Trophoblast cell (in vitro differentiated cells and primary cell): ENCODE measurements around the gene PHF14.
A peak's percentile ranks its signal among the peaks of the same experiment; 100 is the strongest.

Experiments used
- DNase-seq, 2 donors: peaks; one replicate each; pipeline ENCODE4 v3.0.0-alpha.2; 2016
- H2AFZ ChIP-seq: 2 replicates; pipeline ENCODE4 v1.6.1; 2013; ENCODE audit warnings: low read length, moderate library complexity, mild to moderate bottlenecking; ENCODE audit not compliant: insufficient read depth, poor library complexity
- H2AK5ac ChIP-seq: 2 replicates; pipeline ENCODE4 v1.6.1; 2013; ENCODE audit warnings: mild to moderate bottlenecking, low read length
- H2BK120ac ChIP-seq: 2 replicates; pipeline ENCODE4 v1.6.1; 2013; ENCODE audit warnings: low read length, mild to moderate bottlenecking, moderate library complexity; ENCODE audit not compliant: insufficient read depth, poor library complexity
- H2BK12ac ChIP-seq: 2 replicates; pipeline ENCODE4 v1.6.1; 2013; ENCODE audit warnings: mild to moderate bottlenecking, low read length, moderate library complexity
- H2BK5ac ChIP-seq: 2 replicates; pipeline ENCODE4 v1.6.1; 2013; ENCODE audit warnings: low read length, low read depth, moderate library complexity, mild to moderate bottlenecking; ENCODE audit not compliant: poor library complexity
- H3K14ac ChIP-seq: 2 replicates; pipeline ENCODE4 v1.6.1; 2013; ENCODE audit warnings: mild to moderate bottlenecking, low read length
- H3K18ac ChIP-seq: 2 replicates; pipeline ENCODE4 v1.6.1; 2013; ENCODE audit warnings: mild to moderate bottlenecking, low read length
- H3K23ac ChIP-seq: 2 replicates; pipeline ENCODE4 v1.6.1; 2013; ENCODE audit warnings: low read length
- H3K27ac ChIP-seq: 2 replicates; pipeline ENCODE4 v1.5.1; 2013; ENCODE audit warnings: low read depth, mild to moderate bottlenecking, inconsistent platforms, low read length, moderate library complexity
- H3K27me3 ChIP-seq: 2 replicates; pipeline ENCODE4 v1.6.1; 2013; ENCODE audit warnings: inconsistent platforms, mild to moderate bottlenecking, low read length, moderate library complexity; ENCODE audit not compliant: insufficient read depth
- H3K36me3 ChIP-seq, 2 experiments: 1 replicate in 1 of 2; 2 replicates in 1 of 2; pipeline ENCODE4 v1.6.1; 2013; ENCODE audit warnings: low read length in 2 of 2, mild to moderate bottlenecking in 2 of 2, moderate library complexity in 1 of 2; ENCODE audit not compliant: insufficient read depth in 2 of 2, control insufficient read depth in 1 of 2
- H3K4ac ChIP-seq: 2 replicates; pipeline ENCODE4 v1.6.1; 2013; ENCODE audit warnings: low read depth, mild to moderate bottlenecking, low read length, moderate library complexity
- H3K4me1 ChIP-seq, 2 experiments: 1 replicate in 1 of 2; 2 replicates in 1 of 2; pipeline ENCODE4 v1.6.1; 2013; ENCODE audit warnings: low read length in 2 of 2, mild to moderate bottlenecking in 2 of 2, moderate library complexity in 1 of 2; ENCODE audit not compliant: insufficient read depth in 2 of 2, control insufficient read depth in 1 of 2
- H3K4me2 ChIP-seq: 2 replicates; pipeline ENCODE4 v1.6.1; 2013; ENCODE audit warnings: inconsistent platforms, mild to moderate bottlenecking, low read length, moderate library complexity
- H3K4me3 ChIP-seq: 2 replicates; pipeline ENCODE4 v1.5.1; 2013; ENCODE audit warnings: mild to moderate bottlenecking, low read depth, low read length, inconsistent platforms
- H3K79me1 ChIP-seq: one replicate; pipeline ENCODE4 v1.6.1; 2013; ENCODE audit warnings: low read length
- H3K79me2 ChIP-seq: 2 replicates; pipeline ENCODE4 v1.6.1; 2013; ENCODE audit warnings: low read length, mild to moderate bottlenecking; ENCODE audit not compliant: control insufficient read depth, insufficient read depth, poor library complexity
- H3K9ac ChIP-seq: 2 replicates; pipeline ENCODE4 v1.6.1; 2013; ENCODE audit warnings: mild to moderate bottlenecking, low read length
- H3K9me3 ChIP-seq: 2 replicates; pipeline ENCODE4 v1.6.1; 2013; ENCODE audit warnings: low read depth, mild to moderate bottlenecking, control low read depth, inconsistent platforms, low read length; ENCODE audit not compliant: insufficient read depth
- H4K12ac ChIP-seq: 2 replicates; pipeline ENCODE4 v1.6.1; 2013; ENCODE audit warnings: low read depth, mild to moderate bottlenecking, low read length, moderate library complexity
- H4K8ac ChIP-seq: 2 replicates; pipeline ENCODE4 v1.6.1; 2013; ENCODE audit warnings: low read depth, mild to moderate bottlenecking, low read length, moderate library complexity
- H4K91ac ChIP-seq: one replicate; pipeline ENCODE4 v1.6.1; 2013; ENCODE audit warnings: low read depth, mild to moderate bottlenecking, low read length, moderate library complexity
- WGBS: extraction: QIAGEN DNeasy Blood & Tissue Kit; methylation state at CpG from one replicate; pipeline ENCODE4 v1.1.7; 2013; ENCODE audit warnings: missing lambda C conversion rate; ENCODE audit not compliant: insufficient read length, insufficient coverage; ENCODE audit errors: extremely low coverage; 5-methylcytosine and 5-hydroxymethylcytosine counted together

Gene PHF14

GRCh38 chr7:11192506-11192905 lies 218.8 kb downstream of the PHF14 start:
- H3K27me3 ChIP-seq: no peaks in the 10 kb centered on the region
- no peak overlapping the region for H3K4me3 ChIP-seq
- H3K4me1 ChIP-seq: peaks cover 6 to 13% of the 10 kb centered on the region in 2 experiments
- H3K27ac ChIP-seq: no peak overlapping the region
- no peaks in the 10 kb centered on the region for H3K9me3 ChIP-seq
- no peak overlapping the region for H3K9ac ChIP-seq
- H3K23ac ChIP-seq: no peak overlapping the region
- H3K79me1 ChIP-seq: peaks cover 7% of the 10 kb centered on the region
- no peaks in the 10 kb centered on the region for H3K36me3 ChIP-seq
- peak overlapping the region; percentile 84 for H2BK120ac ChIP-seq
- H4K91ac ChIP-seq: no peak overlapping the region
- H2AK5ac ChIP-seq: no peak overlapping the region
- no peak overlapping the region for H4K12ac ChIP-seq
- no peak overlapping the region for H3K18ac ChIP-seq
- peak overlapping the region; percentile 76 for H4K8ac ChIP-seq
- H3K4ac ChIP-seq: no peak overlapping the region
- 100% methylated on average over 1 of the region's 5 CpGs for WGBS
- DNase-seq: no peak
- no peaks in the 10 kb centered on the region for H3K79me2 ChIP-seq
- H2BK5ac ChIP-seq: no peak overlapping the region
- peak overlapping the region; percentile 56 for H2AFZ ChIP-seq
- H3K4me2 ChIP-seq: no peak overlapping the region
- peak overlapping the region; percentile 27 for H2BK12ac ChIP-seq
- no peak overlapping the region for H3K14ac ChIP-seq

GRCh38 chr7:11193131-11193867 lies 219.6 kb downstream of the PHF14 start:
- H3K4me1 ChIP-seq: peaks cover 6 to 13% of the 10 kb centered on the region in 2 experiments
- H3K4ac ChIP-seq: peak overlapping the region; percentile 37
- H3K9me3 ChIP-seq: no peaks in the 10 kb centered on the region
- H2AK5ac ChIP-seq: no peak overlapping the region
- WGBS: no CpG with 5 or more reads among the region's 17 CpGs
- H2BK12ac ChIP-seq: peak overlapping the region; percentile 84
- H2AFZ ChIP-seq: peak overlapping the region; percentile 56
- no peaks in the 10 kb centered on the region for H3K27me3 ChIP-seq
- peak overlapping the region; percentile 90 for H4K8ac ChIP-seq
- peak overlapping the region; percentile 60 for H3K18ac ChIP-seq
- peak overlapping the region; percentile 49 for H3K4me2 ChIP-seq
- DNase-seq: peak in 1 of 2 donors; percentile 9
- H3K27ac ChIP-seq: peak overlapping the region; percentile 50
- H3K4me3 ChIP-seq: no peak overlapping the region
- peaks cover 7% of the 10 kb centered on the region for H3K79me1 ChIP-seq
- no peak overlapping the region for H3K9ac ChIP-seq
- H4K12ac ChIP-seq: peak overlapping the region; percentile 80
- H3K23ac ChIP-seq: no peak overlapping the region
- peak overlapping the region; percentile 74 for H2BK5ac ChIP-seq
- no peaks in the 10 kb centered on the region for H3K79me2 ChIP-seq
- peak overlapping the region; percentile 78 for H3K14ac ChIP-seq
- H3K36me3 ChIP-seq: no peaks in the 10 kb centered on the region
- H4K91ac ChIP-seq: peak overlapping the region; percentile 66
- peak overlapping the region; percentile 84 for H2BK120ac ChIP-seq

GRCh38 chr7:11193888-11194287 lies 220.2 kb downstream of the PHF14 start:
- Histone ChIP-seq H4K91ac (peak overlapping the region; percentile 28), H3K36me3 (no peaks in the 10 kb centered on the region)

GRCh38 chr7:11194492-11194891 lies 220.8 kb downstream of the PHF14 start:
- WGBS: no CpG with 5 or more reads among the region's 3 CpGs
- no peak overlapping the region for H3K23ac ChIP-seq
- no peak overlapping the region for H3K18ac ChIP-seq
- no peak overlapping the region for H3K4ac ChIP-seq
- no peak overlapping the region for H4K8ac ChIP-seq
- no peak overlapping the region for H3K27ac ChIP-seq
- peaks cover 9% of the 10 kb centered on the region for H3K79me1 ChIP-seq
- H4K12ac ChIP-seq: no peak overlapping the region
- H3K9ac ChIP-seq: no peak overlapping the region
- H3K27me3 ChIP-seq: no peaks in the 10 kb centered on the region
- H4K91ac ChIP-seq: no peak overlapping the region
- no peak for DNase-seq
- no peak overlapping the region for H3K4me2 ChIP-seq
- H3K79me2 ChIP-seq: no peaks in the 10 kb centered on the region
- no peak overlapping the region for H2BK12ac ChIP-seq
- no peak overlapping the region for H2AK5ac ChIP-seq
- no peak overlapping the region for H3K14ac ChIP-seq
- H2AFZ ChIP-seq: no peak overlapping the region
- H3K4me1 ChIP-seq: peaks cover 6 to 13% of the 10 kb centered on the region in 2 experiments
- no peaks in the 10 kb centered on the region for H3K36me3 ChIP-seq
- H3K4me3 ChIP-seq: no peak overlapping the region
- no peak overlapping the region for H2BK5ac ChIP-seq
- H3K9me3 ChIP-seq: no peaks in the 10 kb centered on the region
- no peak overlapping the region for H2BK120ac ChIP-seq

More at GRCh38 chr7:11193888-11194287, 220.2 kb downstream of the PHF14 start:
- H3K14ac ChIP-seq: no peak overlapping the region
- no peak overlapping the region for H3K4me3 ChIP-seq
- H3K4me2 ChIP-seq: no peak overlapping the region
- H3K9me3 ChIP-seq: no peaks in the 10 kb centered on the region
- no peaks in the 10 kb centered on the region for H3K27me3 ChIP-seq
- H2BK12ac ChIP-seq: peak overlapping the region; percentile 36
- no peak overlapping the region for H2AFZ ChIP-seq
- no peak overlapping the region for H3K18ac ChIP-seq
- H3K79me1 ChIP-seq: peaks cover 9% of the 10 kb centered on the region
- H3K9ac ChIP-seq: no peak overlapping the region
- peak overlapping the region; percentile 88 for H2BK120ac ChIP-seq
- H2BK5ac ChIP-seq: peak overlapping the region; percentile 49
- peaks cover 6 to 13% of the 10 kb centered on the region in 2 experiments for H3K4me1 ChIP-seq
- no peaks in the 10 kb centered on the region for H3K79me2 ChIP-seq
- no peak overlapping the region for H2AK5ac ChIP-seq
- H3K23ac ChIP-seq: no peak overlapping the region
- H4K12ac ChIP-seq: no peak overlapping the region
- H3K27ac ChIP-seq: peak overlapping the region; percentile 50
- no peak for DNase-seq
- no peak overlapping the region for H3K4ac ChIP-seq
- peak overlapping the region; percentile 16 for H4K8ac ChIP-seq
- no CpG with 5 or more reads among the region's 2 CpGs for WGBS
